ENCODE data around the gene CLRN3. TPM values are rescaled to one million over a fixed set of nuclear protein-coding genes. Genes with fewer than 3 reads are reported as not detected.

Gene CLRN3
- total and polyA plus RNA-seq, 4 donors = 0.17 to 0.36 (median 0.19) TPM

GRCh38 chr10:127852456-127852855 is 40.3 kb downstream of the CLRN3 start:
- no peak for DNase-seq (ENCODE audit: low read depth in 4 of 6, low spot score in 6 of 6)
- no peaks in the 10 kb centered on the region for H3K9me3 ChIP-seq (ENCODE audit: control insufficient read depth, insufficient read depth, low read length)
- WGBS (ENCODE audit: insufficient coverage) = 71% methylated on average over 4 of the region's 7 CpGs
- peaks cover 14% of the 10 kb centered on the region for H3K4me1 ChIP-seq (ENCODE audit: control insufficient read depth, insufficient read depth, low read length)
- H3K36me3 ChIP-seq (ENCODE audit: control insufficient read depth, insufficient read depth, low read length) = no peaks in the 10 kb centered on the region
- H3K27ac ChIP-seq (ENCODE audit: low read depth, low read length) = no peak overlapping the region
- H3K4me3 ChIP-seq (ENCODE audit: low read depth, low read length) = no peak overlapping the region
- no peaks in the 10 kb centered on the region for H3K27me3 ChIP-seq (ENCODE audit: control insufficient read depth, insufficient read depth, low read length)

- WGBS (ENCODE audit: insufficient coverage) = 53% methylated on average over 14 of the region's 14 CpGs
- Histone ChIP-seq H3K9me3 (ENCODE audit: control insufficient read depth, insufficient read depth, low read length) (no peaks in the 10 kb centered on the region), H3K27me3 (ENCODE audit: control insufficient read depth, insufficient read depth, low read length) (no peaks in the 10 kb centered on the region), H3K27ac (ENCODE audit: low read depth, low read length) (no peak overlapping the region), H3K4me3 (ENCODE audit: low read depth, low read length) (no peak overlapping the region), H3K36me3 (ENCODE audit: control insufficient read depth, insufficient read depth, low read length) (no peaks in the 10 kb centered on the region), H3K4me1 (ENCODE audit: control insufficient read depth, insufficient read depth, low read length) (peaks cover 14% of the 10 kb centered on the region)
- peak in 2 of 6 donors; percentile 20 to 38 for DNase-seq (ENCODE audit: low read depth in 4 of 6, low spot score in 6 of 6)
Observed at GRCh38 chr10:127851661-127852194, 41.0 kb downstream of the CLRN3 start.

GRCh38 chr10:127850944-127851343 is 41.8 kb downstream of the CLRN3 start:
- 90% methylated on average over 10 of the region's 10 CpGs for WGBS (ENCODE audit: insufficient coverage)
- no peak overlapping the region for H3K27ac ChIP-seq (ENCODE audit: low read depth, low read length)
- peaks cover 14% of the 10 kb centered on the region for H3K4me1 ChIP-seq (ENCODE audit: control insufficient read depth, insufficient read depth, low read length)
- no peaks in the 10 kb centered on the region for H3K27me3 ChIP-seq (ENCODE audit: control insufficient read depth, insufficient read depth, low read length)
- no peak for DNase-seq (ENCODE audit: low read depth in 4 of 6, low spot score in 6 of 6)
- no peaks in the 10 kb centered on the region for H3K9me3 ChIP-seq (ENCODE audit: control insufficient read depth, insufficient read depth, low read length)
- no peak overlapping the region for H3K4me3 ChIP-seq (ENCODE audit: low read depth, low read length)
- no peaks in the 10 kb centered on the region for H3K36me3 ChIP-seq (ENCODE audit: control insufficient read depth, insufficient read depth, low read length)

- H3K4me1 ChIP-seq (ENCODE audit: control insufficient read depth, insufficient read depth, low read length) = peaks cover 14% of the 10 kb centered on the region
- H3K27ac ChIP-seq (ENCODE audit: low read depth, low read length) = no peak overlapping the region
- H3K4me3 ChIP-seq (ENCODE audit: low read depth, low read length) = no peak overlapping the region
- no peak for DNase-seq (ENCODE audit: low read depth in 4 of 6, low spot score in 6 of 6)
- peaks cover 2% of the 10 kb centered on the region for H3K27me3 ChIP-seq (ENCODE audit: control insufficient read depth, insufficient read depth, low read length)
- H3K9me3 ChIP-seq (ENCODE audit: control insufficient read depth, insufficient read depth, low read length) = no peaks in the 10 kb centered on the region
- 40% methylated on average over 4 of the region's 8 CpGs for WGBS (ENCODE audit: insufficient coverage)
- no peaks in the 10 kb centered on the region for H3K36me3 ChIP-seq (ENCODE audit: control insufficient read depth, insufficient read depth, low read length)
Observed at GRCh38 chr10:127849921-127850320, 42.8 kb downstream of the CLRN3 start.

- DNase-seq (ENCODE audit: low read depth in 4 of 6, low spot score in 6 of 6) = no peak
- no peaks in the 10 kb centered on the region for H3K36me3 ChIP-seq (ENCODE audit: control insufficient read depth, insufficient read depth, low read length)
- WGBS (ENCODE audit: insufficient coverage) = 85% methylated on average over 5 of the region's 8 CpGs
- no peak overlapping the region for H3K27ac ChIP-seq (ENCODE audit: low read depth, low read length)
- no peak overlapping the region for H3K4me3 ChIP-seq (ENCODE audit: low read depth, low read length)
- H3K4me1 ChIP-seq (ENCODE audit: control insufficient read depth, insufficient read depth, low read length) = peaks cover 14% of the 10 kb centered on the region
- H3K27me3 ChIP-seq (ENCODE audit: control insufficient read depth, insufficient read depth, low read length) = peaks cover 2% of the 10 kb centered on the region
- H3K9me3 ChIP-seq (ENCODE audit: control insufficient read depth, insufficient read depth, low read length) = no peaks in the 10 kb centered on the region
Observed at GRCh38 chr10:127849224-127849623, 43.5 kb downstream of the CLRN3 start.

- H3K36me3 ChIP-seq (ENCODE audit: control insufficient read depth, insufficient read depth, low read length) = no peaks in the 10 kb centered on the region
- peaks cover 2% of the 10 kb centered on the region for H3K27me3 ChIP-seq (ENCODE audit: control insufficient read depth, insufficient read depth, low read length)
- DNase-seq (ENCODE audit: low read depth in 4 of 6, low spot score in 6 of 6) = no peak
- WGBS (ENCODE audit: insufficient coverage) = 91% methylated on average over 6 of the region's 6 CpGs
- H3K9me3 ChIP-seq (ENCODE audit: control insufficient read depth, insufficient read depth, low read length) = no peaks in the 10 kb centered on the region
- H3K4me3 ChIP-seq (ENCODE audit: low read depth, low read length) = no peak overlapping the region
- H3K27ac ChIP-seq (ENCODE audit: low read depth, low read length) = no peak overlapping the region
- peaks cover 9% of the 10 kb centered on the region for H3K4me1 ChIP-seq (ENCODE audit: control insufficient read depth, insufficient read depth, low read length)
Observed at GRCh38 chr10:127848226-127848625, 44.5 kb downstream of the CLRN3 start.

- H3K27ac ChIP-seq (ENCODE audit: low read depth, low read length) = no peak overlapping the region
- no peaks in the 10 kb centered on the region for H3K36me3 ChIP-seq (ENCODE audit: control insufficient read depth, insufficient read depth, low read length)
- H3K4me3 ChIP-seq (ENCODE audit: low read depth, low read length) = no peak overlapping the region
- no peak for DNase-seq (ENCODE audit: low read depth in 4 of 6, low spot score in 6 of 6)
- WGBS (ENCODE audit: insufficient coverage) = 80% methylated on average over 7 of the region's 7 CpGs
- H3K4me1 ChIP-seq (ENCODE audit: control insufficient read depth, insufficient read depth, low read length) = no peaks in the 10 kb centered on the region
- no peaks in the 10 kb centered on the region for H3K9me3 ChIP-seq (ENCODE audit: control insufficient read depth, insufficient read depth, low read length)
- H3K27me3 ChIP-seq (ENCODE audit: control insufficient read depth, insufficient read depth, low read length) = peaks cover 2% of the 10 kb centered on the region
Observed at GRCh38 chr10:127845756-127846155, 47.0 kb downstream of the CLRN3 start.

- H3K4me1 ChIP-seq (ENCODE audit: control insufficient read depth, insufficient read depth, low read length) = no peaks in the 10 kb centered on the region
- H3K27ac ChIP-seq (ENCODE audit: low read depth, low read length) = no peak overlapping the region
- DNase-seq (ENCODE audit: low read depth in 4 of 6, low spot score in 6 of 6) = no peak
- peaks cover 2% of the 10 kb centered on the region for H3K27me3 ChIP-seq (ENCODE audit: control insufficient read depth, insufficient read depth, low read length)
- H3K9me3 ChIP-seq (ENCODE audit: control insufficient read depth, insufficient read depth, low read length) = no peaks in the 10 kb centered on the region
- WGBS (ENCODE audit: insufficient coverage) = 82% methylated on average over 13 of the region's 13 CpGs
- H3K36me3 ChIP-seq (ENCODE audit: control insufficient read depth, insufficient read depth, low read length) = no peaks in the 10 kb centered on the region
- no peak overlapping the region for H3K4me3 ChIP-seq (ENCODE audit: low read depth, low read length)
Observed at GRCh38 chr10:127840884-127841283, 51.9 kb downstream of the CLRN3 start.

GRCh38 chr10:127836966-127837365 is 55.8 kb downstream of the CLRN3 start:
- Histone ChIP-seq H3K4me3 (ENCODE audit: low read depth, low read length) (no peak overlapping the region), H3K27me3 (ENCODE audit: control insufficient read depth, insufficient read depth, low read length) (peaks cover 2% of the 10 kb centered on the region), H3K4me1 (ENCODE audit: control insufficient read depth, insufficient read depth, low read length) (peaks cover 5% of the 10 kb centered on the region), H3K9me3 (ENCODE audit: control insufficient read depth, insufficient read depth, low read length) (no peaks in the 10 kb centered on the region), H3K27ac (ENCODE audit: low read depth, low read length) (no peak overlapping the region), H3K36me3 (ENCODE audit: control insufficient read depth, insufficient read depth, low read length) (no peaks in the 10 kb centered on the region)
- DNase-seq (ENCODE audit: low read depth in 4 of 6, low spot score in 6 of 6) = peak in 2 of 6 donors; percentile 73 to 80
- WGBS (ENCODE audit: insufficient coverage) = 34% methylated on average over 4 of the region's 6 CpGs

- Histone ChIP-seq H3K27me3 (ENCODE audit: control insufficient read depth, insufficient read depth, low read length) (peaks cover 2% of the 10 kb centered on the region), H3K4me3 (ENCODE audit: low read depth, low read length) (no peak overlapping the region), H3K27ac (ENCODE audit: low read depth, low read length) (no peak overlapping the region), H3K36me3 (ENCODE audit: control insufficient read depth, insufficient read depth, low read length) (no peaks in the 10 kb centered on the region), H3K4me1 (ENCODE audit: control insufficient read depth, insufficient read depth, low read length) (peaks cover 5% of the 10 kb centered on the region), H3K9me3 (ENCODE audit: control insufficient read depth, insufficient read depth, low read length) (no peaks in the 10 kb centered on the region)
- WGBS (ENCODE audit: insufficient coverage) = 24% methylated on average over 3 of the region's 4 CpGs
- peak in 2 of 6 donors; percentile 21 to 71 for DNase-seq (ENCODE audit: low read depth in 4 of 6, low spot score in 6 of 6)
Observed at GRCh38 chr10:127836176-127836575, 56.6 kb downstream of the CLRN3 start.

Data from spinal cord (tissue), 10 donors.